Measurements from ENCODE around the gene THRSP. TPM values are rescaled to one million over a fixed set of nuclear protein-coding genes. Genes with fewer than 3 reads are reported as not detected.

THRSP gene
- total and polyA plus RNA-seq, 2 of the 8 experiments (the other 6 are each of a cell fraction or from before 2014, with no cell fraction given), result 0.11 TPM; not detected in 1

DNA sequence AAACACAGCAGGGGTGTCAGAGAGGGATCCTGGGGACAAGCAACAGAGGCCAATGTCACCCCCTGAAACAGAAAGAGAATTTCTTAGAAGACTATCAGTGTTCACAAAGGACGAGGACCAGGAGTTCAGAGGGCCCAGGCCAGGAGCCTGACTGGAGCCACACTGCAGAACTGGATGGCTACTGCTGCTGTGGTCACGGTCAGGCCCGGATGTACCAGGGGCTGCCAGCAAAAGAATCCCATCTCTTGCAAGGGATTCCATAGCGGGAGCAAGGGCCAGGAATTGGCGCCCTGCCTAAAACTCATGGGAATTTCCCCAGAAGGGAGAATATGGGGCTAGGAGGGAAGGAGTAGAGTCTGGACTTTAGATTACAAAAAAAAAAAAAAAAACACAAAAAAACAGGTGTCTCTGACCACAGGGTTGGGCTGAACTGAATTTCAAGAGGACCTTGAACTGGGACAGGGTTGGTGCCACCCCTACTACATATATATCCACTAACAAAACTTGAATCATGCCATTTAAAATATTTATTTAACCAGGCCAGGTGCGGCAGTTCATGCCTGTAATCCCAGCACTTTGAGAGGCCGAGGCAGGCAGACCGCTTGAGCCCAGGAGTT lies 24.9 kb upstream of the THRSP start (continued):
- TF ChIP-seq GABPA (IDR thresholded peaks at IDR 0.05; ENCODE audit: borderline replicate concordance, insufficient read depth, low read length), result no peak
- TF ChIP-seq, protein P1, sequence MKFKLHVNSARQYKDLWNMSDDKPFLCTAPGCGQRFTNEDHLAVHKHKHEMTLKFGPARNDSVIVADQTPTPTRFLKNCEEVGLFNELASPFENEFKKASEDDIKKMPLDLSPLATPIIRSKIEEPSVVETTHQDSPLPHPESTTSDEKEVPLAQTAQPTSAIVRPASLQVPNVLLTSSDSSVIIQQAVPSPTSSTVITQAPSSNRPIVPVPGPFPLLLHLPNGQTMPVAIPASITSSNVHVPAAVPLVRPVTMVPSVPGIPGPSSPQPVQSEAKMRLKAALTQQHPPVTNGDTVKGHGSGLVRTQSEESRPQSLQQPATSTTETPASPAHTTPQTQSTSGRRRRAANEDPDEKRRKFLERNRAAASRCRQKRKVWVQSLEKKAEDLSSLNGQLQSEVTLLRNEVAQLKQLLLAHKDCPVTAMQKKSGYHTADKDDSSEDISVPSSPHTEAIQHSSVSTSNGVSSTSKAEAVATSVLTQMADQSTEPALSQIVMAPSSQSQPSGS (IDR thresholded peaks at IDR 0.05; ENCODE audit: low read length), result no peak
- TF ChIP-seq CREB1 (IDR thresholded peaks at IDR 0.05), result no peak
- TF ChIP-seq KDM1A (IDR thresholded peaks at IDR 0.05; ENCODE audit: borderline replicate concordance, low read length), result no peak
- TF ChIP-seq CHD1 (IDR thresholded peaks at IDR 0.05; ENCODE audit: low read depth, low read length), result no peak
- no peak for TF ChIP-seq RXRA (IDR thresholded peaks at IDR 0.05; ENCODE audit: insufficient read depth, low read depth, low read length)
